GM21381 (cell line): ENCODE results near the gene TRIO.

Source experiments
- ATAC-seq: cut with Tn5 transposase; IDR thresholded peaks from one replicate; pipeline ENCODE4 v1.9.1; 2021; ENCODE audit warnings: mild to moderate bottlenecking, moderate library complexity; ENCODE audit not compliant: unreplicated experiment

The TRIO gene

DNA sequence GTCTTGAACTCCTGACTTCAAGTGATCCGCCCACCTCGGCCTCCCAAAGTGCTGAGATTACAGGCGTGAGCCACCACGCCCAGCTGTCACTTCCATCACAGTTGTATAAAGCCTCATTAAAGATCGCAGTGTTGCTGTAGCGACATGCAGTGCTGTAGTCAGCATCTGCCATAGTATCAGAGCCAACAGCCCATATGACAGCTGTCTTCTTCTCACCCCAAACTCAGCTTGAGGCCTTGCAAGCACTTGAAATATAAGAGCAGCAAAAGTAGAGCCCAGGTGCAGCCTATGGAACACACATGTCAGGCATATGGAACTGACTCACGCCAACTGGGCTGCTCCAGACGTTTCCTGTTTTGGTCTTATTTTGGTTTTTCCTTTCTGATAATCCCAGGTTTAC, 167.8 kb downstream of the TRIO start:
- no peak for ATAC-seq

DNA sequence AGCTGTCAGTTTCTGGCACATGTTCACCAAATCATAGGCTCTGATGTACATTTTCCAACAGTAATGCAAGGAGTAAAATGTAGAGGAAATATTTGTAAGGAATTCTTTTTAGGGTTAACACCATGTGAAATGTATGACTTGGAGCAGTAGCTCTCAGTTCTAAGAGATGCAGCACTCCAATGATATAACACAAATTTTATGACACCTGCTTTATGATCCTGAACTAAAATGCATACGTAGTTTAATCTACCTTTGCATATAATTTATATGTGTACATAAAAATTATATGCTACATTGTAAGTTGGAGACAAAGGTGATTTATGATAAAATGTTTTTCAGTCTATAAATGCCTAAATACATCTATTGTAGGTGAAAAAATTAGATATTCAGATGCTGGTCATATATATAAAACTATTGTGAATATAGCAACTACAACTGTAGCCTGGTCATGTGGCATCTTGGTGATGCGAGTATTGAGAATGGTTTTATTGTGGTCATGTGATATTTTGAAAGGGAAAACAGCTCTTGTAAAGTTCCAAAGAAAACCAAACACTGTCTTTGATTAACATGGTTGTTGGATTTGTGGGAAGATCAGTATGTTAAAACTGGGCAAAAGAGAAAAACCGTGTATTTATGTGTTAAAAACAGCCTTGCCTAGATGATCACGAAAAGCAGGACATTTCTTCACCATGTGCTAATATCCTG, 171.0 kb downstream of the TRIO start:
- no peak for ATAC-seq

DNA sequence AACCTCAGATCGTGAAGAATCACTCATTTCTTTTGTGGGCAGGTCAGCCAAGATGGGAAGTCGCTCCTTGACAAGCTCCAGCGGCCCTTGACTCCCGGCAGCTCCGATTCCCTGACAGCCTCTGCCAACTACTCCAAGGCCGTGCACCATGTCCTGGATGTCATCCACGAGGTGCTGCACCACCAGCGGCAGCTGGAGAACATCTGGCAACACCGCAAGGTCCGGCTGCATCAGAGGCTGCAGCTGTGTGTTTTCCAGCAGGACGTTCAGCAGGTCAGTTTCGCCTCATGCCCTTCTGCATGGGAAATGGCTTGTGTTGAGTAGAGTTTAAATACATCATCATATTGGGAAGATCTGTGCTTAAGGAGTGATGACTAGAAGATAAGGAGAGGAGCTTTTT, 173.3 kb downstream of the TRIO start:
- no peak for ATAC-seq

DNA sequence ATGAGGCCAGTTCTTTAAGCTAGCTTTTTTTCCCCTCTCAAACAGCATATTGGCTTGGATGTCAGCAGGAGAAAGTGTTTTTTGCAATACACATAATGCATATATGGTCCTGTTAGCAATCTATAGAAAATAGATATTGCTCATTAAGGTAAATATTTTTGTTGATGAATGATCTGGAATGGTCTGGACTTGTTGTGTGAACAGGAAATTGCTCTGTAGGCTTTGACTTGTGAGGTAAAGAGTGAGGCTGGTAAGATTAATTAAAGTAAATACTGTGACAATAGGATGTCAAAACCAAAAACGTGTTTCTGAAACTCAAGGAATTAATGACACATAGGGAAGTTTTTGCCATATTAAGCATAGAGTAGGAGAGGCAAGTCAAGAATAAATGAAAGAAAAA, 176.0 kb downstream of the TRIO start:
- no peak for ATAC-seq

DNA sequence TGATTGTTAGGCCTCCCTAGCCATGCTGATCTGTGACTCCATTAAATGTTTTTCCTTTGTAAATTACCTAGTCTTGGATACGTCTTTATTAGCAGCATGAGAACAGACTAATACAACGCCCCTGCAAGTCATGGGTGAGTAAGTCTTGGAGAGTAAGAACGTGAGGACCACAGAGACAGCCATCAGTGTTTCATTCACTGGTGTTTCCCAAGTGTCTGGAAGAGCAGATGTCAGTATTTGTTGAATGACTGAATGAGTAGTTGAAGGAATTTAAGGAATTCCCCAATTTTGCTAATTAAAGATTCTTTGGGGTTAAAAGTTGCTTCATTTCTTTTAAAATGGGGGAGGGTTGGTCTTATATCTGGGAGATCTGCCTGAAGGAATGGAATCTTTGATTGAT, 178.8 kb downstream of the TRIO start:
- no peak for ATAC-seq

DNA sequence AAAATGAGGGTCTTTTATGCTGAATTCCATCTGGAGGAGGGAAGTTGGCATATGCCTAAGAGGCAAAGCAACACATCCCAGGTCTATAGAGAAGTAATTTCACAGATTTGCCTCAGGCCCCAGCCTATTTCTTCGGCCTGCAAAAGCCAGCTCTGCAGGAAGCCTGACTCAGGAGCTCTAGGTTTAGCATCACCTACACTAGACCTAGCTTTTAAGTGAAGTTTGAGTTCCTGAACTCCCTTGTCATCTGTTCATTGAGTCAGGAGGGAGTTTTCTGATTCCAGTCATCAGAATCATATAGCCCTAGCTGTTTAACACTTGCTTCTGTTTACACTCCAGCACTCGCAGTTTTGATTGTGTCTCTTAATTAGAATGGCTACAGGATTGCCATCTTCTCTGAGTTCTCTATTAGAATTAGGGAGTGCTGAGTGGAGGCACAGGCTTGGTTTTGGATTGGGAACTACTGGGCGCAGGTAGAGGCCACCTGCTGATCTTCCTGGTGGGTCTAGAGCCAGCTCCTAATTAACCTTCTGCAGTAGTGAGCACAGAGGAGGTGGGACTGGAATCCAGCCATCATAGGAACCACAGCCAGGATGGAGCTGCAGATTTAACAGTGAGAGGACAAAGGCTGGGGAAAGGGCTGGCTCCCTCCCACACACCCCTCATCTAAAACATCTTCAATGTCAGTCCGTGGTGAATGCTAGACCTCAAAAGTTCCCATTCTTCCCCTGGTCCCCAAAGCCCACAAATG, 179.5 kb downstream of the TRIO start:
- no peak for ATAC-seq

DNA sequence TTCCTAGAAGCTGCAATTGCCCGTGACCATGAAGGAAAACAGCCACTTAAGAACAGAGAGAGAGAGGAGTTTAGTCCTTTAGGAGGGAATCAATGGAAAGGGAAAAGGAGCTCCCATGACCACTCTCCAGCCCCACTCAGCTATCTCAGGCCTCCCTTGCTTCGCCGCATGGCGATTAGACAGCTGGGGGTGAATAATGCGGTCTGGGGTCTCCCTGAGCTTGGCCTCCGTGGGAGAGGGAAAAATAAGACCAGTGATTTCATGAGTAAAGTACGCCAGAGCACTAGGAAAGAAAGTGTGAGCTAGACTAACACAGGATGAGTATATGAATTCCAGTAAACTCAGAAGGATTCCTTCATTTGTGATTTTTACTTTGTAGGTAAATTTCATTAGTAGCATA, 180.3 kb downstream of the TRIO start:
- ATAC-seq: no peak

DNA sequence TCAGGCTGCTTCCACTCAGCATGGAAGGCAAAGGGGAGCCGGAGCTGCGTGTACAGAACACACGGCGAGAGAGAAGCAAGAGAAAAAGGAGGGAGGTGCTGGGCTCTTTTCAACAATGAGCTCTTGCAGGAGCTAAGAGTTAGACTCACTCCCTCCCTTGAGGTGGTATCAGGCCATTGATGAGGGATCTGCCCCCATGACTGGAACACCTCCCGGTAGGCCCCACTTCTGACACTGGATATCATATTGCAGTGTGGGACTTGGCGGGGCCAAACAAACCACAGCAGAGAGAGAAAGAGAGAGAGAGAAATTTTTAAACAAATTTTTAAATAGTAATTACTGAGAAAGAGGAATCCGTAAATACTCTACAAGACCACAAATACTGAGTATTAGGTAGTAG, 182.2 kb downstream of the TRIO start:
- no peak for ATAC-seq

DNA sequence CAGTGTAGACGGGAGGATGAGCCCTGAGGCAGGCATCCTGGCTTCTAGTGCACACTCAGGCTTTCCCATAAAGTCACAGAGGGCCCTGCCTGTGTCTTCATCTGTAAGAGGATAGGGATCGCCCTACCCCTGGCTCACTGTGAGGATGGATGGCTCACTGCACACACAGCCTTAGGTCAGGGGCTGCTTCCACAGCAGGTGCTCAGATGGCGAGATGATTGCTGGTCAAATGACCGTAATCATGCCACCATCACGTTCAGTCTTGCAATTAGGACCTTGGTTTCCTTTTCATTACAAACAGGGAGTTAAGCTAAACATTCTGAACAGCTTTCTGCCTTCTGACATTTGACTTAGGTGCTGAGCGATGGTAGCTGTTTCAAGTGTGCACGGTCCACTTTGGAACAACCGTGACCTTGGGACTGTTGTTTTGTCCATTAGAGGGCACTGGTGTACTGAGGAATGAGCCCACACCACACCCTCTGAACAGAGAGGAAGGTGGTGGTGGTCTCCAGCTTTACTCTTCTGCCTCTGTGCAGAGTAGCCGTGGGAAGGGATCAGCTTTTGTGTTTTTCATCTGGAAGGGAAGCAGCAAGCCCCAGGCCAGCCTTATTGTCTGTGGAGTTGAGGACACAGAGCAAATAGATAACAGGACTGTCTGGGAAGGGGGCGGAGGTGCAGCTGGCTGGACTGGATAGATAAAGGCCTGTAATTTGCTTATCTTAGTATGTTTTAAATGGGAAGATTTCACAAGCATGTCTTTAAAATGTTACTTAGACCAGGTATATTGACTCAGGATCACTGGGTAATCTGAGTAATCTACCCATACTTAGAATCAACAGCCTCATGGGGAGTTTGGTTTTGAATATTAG, 183.1 kb downstream of the TRIO start:
- ATAC-seq: no peak

DNA sequence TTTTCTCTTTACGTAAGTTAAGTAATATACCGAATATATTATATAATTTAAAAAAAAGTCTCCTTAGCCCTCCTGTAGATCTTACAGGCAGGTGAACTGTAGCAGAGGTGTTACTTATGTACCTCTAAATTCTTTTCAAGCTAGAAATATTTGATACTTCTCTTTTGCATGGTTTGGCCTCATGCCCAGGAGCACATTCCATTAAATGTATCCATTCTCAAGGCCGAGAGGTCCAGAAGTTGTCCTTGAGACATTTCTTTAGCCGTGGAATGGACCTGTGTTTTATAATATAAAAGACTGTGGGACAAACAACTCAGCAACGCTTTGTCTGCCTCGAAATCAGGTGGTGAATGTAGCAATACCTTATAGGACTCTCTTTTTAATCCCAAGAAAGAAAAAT, 184.5 kb downstream of the TRIO start:
- no peak for ATAC-seq

DNA sequence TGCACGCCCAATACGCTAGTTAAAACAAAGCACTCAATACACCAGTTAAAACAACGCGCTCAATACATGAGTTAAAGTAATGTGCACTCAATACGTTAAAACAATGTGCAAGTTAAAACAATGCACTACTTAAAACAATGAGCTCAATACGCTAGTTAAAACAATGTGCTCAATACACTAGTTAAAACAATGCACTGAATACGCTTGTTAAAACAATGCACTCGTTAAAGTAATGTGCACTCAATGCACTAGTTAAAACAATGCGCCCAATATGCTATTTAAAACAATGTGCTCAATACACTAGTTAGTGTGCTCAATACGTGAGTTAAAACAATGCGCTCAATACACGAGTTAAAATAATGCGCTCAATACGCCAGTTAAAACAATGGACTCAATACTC, 185.0 kb downstream of the TRIO start:
- ATAC-seq: no peak

DNA sequence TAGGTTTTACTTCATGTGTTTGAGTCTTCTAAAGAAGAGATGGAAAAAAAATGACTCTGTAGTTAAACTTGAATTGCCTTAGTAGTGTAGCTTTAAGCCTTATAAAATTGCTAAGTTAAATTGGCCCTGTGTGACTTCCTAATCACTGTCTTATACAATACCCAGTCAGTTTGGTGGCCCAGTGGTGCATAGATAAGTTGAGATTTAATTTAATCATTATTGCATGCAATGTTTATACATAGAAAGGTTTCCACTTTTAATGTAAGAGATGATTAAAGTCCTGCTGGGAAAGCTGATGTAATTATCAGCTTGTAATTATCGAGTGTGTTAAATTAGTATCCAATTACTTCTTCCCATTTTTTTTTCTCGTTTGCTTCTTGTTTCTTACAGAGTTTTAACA, 187.1 kb downstream of the TRIO start:
- no peak for ATAC-seq

DNA sequence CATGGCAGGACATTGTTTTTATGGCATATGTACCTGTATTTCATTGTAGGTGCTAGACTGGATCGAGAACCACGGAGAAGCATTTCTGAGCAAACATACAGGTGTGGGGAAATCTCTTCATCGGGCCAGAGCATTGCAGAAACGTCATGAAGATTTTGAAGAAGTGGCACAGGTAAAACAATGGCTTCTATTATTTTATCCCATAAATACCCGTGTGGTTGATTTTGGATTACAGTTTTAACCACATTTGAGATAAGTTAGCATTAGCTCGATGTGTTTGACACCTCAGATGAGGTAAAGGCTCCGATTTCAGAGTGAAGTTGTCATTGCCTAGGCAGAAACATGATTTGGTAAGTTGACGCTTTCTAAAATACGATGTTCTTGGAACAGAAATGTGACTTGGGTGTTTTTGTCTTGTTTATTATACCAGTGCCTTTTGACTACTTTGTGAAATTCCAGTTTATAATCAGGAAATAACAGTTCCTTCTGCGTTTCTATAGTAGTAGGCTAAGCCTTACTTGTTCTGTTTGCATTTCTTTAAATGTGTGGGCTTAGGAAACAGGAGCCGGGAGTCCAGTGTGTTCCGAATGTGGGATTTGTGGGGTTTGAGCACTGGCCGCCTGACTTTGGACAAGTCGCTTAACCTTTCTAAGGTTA, 187.7 kb downstream of the TRIO start:
- no peak for ATAC-seq

DNA sequence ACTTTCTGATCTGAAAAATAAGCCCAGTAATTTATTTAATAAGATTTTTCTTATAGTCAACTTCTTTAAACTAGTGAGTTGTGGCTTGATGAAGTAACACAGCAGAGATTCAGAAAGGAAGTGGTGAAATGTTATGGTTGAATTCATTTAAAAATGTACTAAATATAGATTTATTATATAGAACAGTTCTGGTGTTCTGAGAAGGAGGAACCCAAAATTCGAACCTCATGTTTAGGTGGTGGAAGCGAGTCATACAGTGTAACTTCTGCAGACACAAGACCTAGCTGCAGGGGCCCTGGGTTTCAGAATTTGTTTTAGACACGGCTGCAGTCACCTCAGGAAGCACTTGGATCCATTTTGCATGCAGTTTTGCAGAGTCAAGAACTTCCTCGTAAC, 188.2 kb downstream of the TRIO start:
- ATAC-seq: peak; percentile 58

DNA sequence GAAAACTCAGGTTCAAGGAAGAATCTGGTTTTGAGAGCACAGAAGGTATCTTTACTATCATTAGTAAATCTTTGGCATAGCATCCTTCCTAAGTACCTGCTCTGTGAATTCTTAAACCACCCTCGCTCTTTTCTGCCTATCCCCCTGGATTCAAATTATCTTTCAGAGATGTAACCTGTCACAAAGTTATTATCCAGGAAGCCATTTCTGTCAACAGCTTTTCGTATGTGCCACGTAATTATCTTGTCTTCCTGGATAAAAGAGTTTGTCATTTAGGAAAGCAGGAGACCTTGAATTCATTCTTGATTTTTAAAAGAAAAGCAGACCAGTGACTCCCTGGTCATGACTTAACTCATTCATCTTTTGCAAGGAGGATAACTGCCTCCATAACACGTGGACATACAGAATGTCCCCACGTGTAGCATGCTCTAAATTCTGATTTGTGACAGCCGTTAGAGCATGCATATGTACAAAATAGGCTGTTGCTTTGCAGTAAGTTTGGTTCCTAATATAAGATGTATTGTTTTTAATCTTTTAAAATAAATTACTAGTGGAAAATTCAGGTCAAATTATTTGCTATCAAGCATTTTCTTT, 189.0 kb downstream of the TRIO start:
- no peak for ATAC-seq

DNA sequence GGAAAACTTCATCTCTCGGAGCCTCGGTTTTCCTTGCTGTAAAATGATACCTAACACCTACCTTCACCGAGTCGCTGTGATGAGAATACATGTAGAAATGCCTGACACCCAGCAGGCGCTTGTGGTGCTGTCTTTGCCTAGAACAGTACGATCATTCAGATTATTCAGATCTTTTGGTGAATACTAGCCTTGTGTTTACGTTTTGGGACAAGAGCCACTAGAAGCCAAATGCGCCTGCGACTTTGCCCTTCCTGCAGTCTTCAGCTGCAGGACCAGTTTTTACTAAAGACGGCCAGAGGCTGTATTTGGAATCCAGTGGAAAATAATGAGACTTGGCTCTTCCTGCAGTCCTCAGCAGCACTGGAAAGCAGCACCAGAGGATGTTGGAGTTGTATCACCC, 189.6 kb downstream of the TRIO start:
- ATAC-seq: no peak

DNA sequence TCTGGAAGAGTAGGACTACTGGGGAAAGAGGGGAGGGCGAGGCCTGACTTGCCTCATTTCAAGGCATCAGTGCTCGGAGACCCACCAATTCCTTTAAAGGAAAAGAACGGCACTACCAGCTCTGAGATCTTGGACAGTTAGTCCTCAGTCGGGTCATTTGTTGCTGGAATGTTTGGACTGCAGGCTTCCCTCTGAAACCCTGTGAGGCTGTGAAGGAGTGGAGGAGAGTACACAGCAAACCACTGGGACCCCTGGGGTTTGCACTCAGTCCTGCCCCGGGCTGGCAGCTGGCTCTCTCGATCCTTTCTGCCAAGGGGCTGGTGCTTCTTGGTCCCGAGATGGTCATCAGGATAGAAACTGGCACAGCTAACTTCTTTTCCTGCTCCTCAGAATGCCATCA, 194.5 kb downstream of the TRIO start:
- no peak for ATAC-seq

DNA sequence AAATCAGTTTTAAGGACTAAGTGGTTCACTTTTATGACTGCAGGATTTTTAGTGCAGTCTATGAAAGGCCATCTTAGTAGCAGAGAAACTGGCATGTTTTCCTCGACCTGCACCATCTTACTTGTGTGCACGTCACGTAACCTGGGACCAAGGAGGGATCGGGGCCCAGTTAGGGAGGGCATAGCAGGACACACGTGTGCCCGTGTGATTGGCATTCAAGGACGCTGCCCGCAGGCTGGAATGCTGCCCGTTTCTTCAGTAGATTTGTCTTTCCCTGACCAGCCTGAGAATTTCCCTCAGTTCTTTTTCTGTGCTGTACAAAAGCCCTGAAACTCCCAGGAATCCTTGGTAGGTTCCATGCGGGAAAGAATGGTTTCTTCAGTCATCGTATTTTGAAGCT, 196.3 kb downstream of the TRIO start:
- no peak for ATAC-seq

DNA sequence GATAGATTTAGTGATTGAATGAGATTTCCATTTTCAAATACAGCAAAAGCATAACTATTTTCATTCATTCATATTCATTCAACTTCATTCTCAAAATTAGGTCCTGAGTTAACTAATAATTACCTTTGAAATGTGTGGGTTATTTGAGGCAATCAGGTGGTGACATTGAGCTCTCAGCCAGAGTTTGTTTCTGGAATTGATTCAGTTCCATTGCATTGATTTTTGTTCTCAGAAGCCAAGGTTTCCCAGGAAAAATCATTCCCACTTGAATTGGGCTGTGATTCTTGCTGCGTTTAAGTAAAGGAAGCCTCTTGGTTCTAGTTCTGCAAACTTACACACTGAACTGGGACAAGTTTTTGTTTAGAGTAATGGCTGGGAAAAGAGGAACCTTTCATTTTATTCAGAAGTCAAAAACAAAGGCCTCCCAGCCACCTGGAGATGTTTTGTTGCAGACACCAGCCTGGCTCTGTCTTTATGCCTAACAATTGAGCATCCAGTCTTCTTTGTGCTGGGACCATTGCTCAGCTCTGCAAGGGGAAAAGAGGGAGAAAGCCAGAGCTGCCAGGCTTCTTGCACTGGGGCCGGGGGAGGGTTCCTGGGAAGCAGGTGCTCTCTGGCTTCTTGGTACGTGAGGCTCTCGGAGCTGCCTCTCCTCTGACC, 198.6 kb downstream of the TRIO start:
- ATAC-seq: no peak

DNA sequence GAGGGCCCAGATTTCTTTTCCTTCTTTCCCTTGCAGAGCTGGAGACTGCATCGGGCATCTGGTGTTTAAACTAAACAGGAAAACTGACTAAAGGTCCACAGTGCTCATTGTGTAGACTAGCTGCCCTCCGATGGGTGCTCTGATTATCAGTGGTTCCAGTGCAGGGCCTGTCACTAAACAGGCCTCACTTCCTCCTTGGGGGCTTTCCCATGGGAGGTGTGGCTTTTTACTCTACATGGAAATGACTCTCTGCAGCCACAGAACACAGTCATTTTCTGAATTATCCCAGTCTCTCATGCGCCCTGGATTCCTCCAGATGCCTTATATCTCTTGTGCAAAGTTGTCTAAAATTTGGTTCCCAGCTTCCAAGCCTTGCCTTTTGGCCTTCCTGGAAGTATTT, 199.2 kb downstream of the TRIO start:
- peak; percentile 93 for ATAC-seq
